BLaER1 (cell line): ENCODE data around the gene ESYT3.
"Not testable (repeated sequence)": the region's sequence is repeated elsewhere in the genome, so short reads cannot be mapped to it uniquely, and the experiment has no call there.

ENCODE experiments used
- H3K27ac ChIP-seq: shearing (Covaris generic); formaldehyde crosslinking; 2 replicates; pipeline ENCODE4 v1.8.1; 2022
- H3K27me3 ChIP-seq: shearing (Covaris generic); formaldehyde crosslinking; 2 replicates; pipeline ENCODE4 v1.8.1; 2022
- H3K36me3 ChIP-seq: shearing (Covaris generic); formaldehyde crosslinking; 2 replicates; pipeline ENCODE4 v1.8.1; 2022
- H3K4me1 ChIP-seq: shearing (Covaris generic); formaldehyde crosslinking; 2 replicates; pipeline ENCODE4 v1.8.1; 2022
- H3K4me2 ChIP-seq: shearing (Covaris generic); formaldehyde crosslinking; 2 replicates; pipeline ENCODE4 v1.8.1; 2022
- H3K4me3 ChIP-seq: shearing (Covaris generic); formaldehyde crosslinking; 2 replicates; pipeline ENCODE4 v1.8.1; 2022
- H3K9ac ChIP-seq: shearing (Covaris generic); formaldehyde crosslinking; 2 replicates; pipeline ENCODE4 v1.8.1; 2022
- H3K9me3 ChIP-seq: shearing (Covaris generic); formaldehyde crosslinking; 2 replicates; pipeline ENCODE4 v1.8.1; 2022
- H4K20me1 ChIP-seq: shearing (Covaris generic); formaldehyde crosslinking; 2 replicates; pipeline ENCODE4 v1.8.1; 2022
- Cebpa-rat ChIP-seq: shearing (Covaris generic); IDR thresholded peaks from 2 replicates; pipeline ENCODE4 v1.8.1; 2022

The ESYT3 gene

DNA sequence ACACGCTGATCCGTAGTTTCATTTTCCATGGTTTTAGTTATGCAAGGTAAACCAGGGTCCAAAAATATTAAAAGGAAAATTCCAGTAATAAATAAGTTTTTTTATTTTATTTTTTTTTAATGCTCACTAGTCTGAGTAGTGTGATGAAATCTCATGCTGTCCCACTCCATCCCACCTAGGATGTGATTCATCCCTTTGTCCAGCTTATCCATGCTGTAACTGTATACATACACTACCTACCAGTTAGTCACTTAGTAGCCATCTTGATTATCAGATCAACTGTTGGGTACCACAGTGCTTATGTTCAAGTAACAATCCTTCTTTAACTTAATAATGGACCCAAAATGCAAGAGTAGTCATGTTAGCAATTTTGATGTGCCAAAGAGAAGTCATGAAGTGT, 75.2 kb downstream of the ESYT3 start:
- H3K4me2 ChIP-seq = no peak overlapping the region
- H4K20me1 ChIP-seq = no peaks in the 10 kb centered on the region
- no peaks in the 10 kb centered on the region for H3K9me3 ChIP-seq
- no peaks in the 10 kb centered on the region for H3K27me3 ChIP-seq
- H3K9ac ChIP-seq = no peak overlapping the region
- TF ChIP-seq Cebpa-rat = no peak
- H3K27ac ChIP-seq = no peak overlapping the region
- peaks cover 13% of the 10 kb centered on the region for H3K36me3 ChIP-seq
- H3K4me3 ChIP-seq = no peak overlapping the region
- H3K4me1 ChIP-seq = no peaks in the 10 kb centered on the region

GRCh38 chr3:138511945-138512344, 77.5 kb downstream of the ESYT3 start:
- no peak overlapping the region for H3K27ac ChIP-seq
- H3K36me3 ChIP-seq = peaks cover 17% of the 10 kb centered on the region; the same call in 1 of the 2 replicates
- no peak for TF ChIP-seq Cebpa-rat
- H3K9me3 ChIP-seq = no peaks in the 10 kb centered on the region
- no peaks in the 10 kb centered on the region for H3K4me1 ChIP-seq
- H3K27me3 ChIP-seq = no peaks in the 10 kb centered on the region
- H3K4me3 ChIP-seq = no peak overlapping the region
- no peak overlapping the region for H3K4me2 ChIP-seq
- H4K20me1 ChIP-seq = no peaks in the 10 kb centered on the region
- H3K9ac ChIP-seq = no peak overlapping the region

DNA sequence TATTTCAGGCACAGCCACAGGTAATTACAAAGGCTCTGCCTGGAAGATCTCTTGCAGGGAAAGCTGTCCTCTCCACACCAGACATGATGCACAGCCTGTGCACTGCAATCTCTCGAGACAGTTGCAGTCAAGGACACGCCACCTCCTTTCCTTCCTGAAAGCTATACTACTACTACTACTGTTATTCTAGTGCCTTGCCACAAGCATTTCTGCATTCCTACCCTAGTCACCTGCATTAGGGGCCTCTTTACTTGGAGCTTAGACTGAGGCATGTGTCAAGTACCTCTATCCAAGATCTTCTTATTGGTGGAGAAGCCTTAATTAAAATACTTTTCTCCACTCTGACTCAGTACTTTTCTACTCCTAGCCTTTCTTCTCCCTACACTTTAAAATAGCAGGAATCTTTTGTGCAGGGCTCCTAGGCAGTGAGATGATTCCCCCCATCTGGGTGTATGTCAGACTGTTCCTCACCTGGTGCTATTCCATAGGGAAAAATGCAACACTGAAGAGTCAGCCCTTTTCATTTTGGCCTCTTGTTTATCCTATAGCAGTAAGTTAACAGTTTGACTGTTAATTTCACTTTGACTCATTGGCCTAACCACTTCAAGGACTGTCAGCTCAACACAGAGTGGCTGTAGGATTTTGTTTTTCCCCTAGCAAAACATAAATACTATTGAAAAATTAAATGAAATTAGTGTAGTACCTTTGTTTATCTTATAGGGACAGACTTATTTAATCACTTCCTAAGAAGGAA, 78.9 kb downstream of the ESYT3 start:
- Histone ChIP-seq H3K27me3 (no peaks in the 10 kb centered on the region), H3K27ac (no peak overlapping the region), H3K36me3 (peaks cover 30% of the 10 kb centered on the region), H3K9ac (no peak overlapping the region), H3K4me3 (no peak overlapping the region), H3K4me1 (no peaks in the 10 kb centered on the region), H4K20me1 (no peaks in the 10 kb centered on the region), H3K9me3 (peaks cover 12% of the 10 kb centered on the region), H3K4me2 (no peak overlapping the region)
- TF ChIP-seq Cebpa-rat = no peak

- H4K20me1 ChIP-seq, H3K27ac ChIP-seq, H3K27me3 ChIP-seq, H3K9ac ChIP-seq, H3K4me1 ChIP-seq, H3K4me2 ChIP-seq, H3K4me3 ChIP-seq: not testable (repeated sequence)
- Histone ChIP-seq H3K36me3 (peaks cover 37% of the 10 kb centered on the region), H3K9me3 (peaks cover 31% of the 10 kb centered on the region)
Observed at GRCh38 chr3:138521445-138521844, 87.0 kb downstream of the ESYT3 start.
